Measurements from ENCODE around the gene TSPAN10.
"Not testable (repeated sequence)": the region's sequence is repeated elsewhere in the genome, so short reads cannot be mapped to it uniquely, and the experiment has no call there.

The TSPAN10 gene

DNA sequence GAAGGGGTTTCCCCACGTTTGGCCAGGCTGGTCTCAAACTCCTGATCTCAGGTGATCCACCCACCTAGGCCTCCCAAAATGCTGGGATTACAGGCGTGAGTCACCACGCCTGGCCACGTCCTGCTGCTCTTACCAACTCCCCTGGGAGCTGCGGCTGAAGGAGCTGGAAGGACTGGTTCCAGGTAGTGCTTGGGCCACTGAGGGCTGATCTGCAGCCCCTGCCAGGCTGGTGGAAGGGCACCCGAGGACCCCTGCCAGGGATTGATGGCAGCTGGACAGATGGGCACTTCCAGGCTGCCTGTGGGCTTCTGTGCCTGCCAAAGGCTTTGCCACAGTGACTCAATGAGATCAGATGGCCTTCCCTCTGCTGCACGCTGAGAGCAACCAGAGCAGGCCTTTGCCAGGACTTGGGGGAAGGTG is 27.1 kb downstream of the TSPAN10 start:
- DNase-seq (ENCODE audit: low spot score) = no peak

- DNase-seq (ENCODE audit: low spot score) = peak; percentile 24
These were observed 28.5 kb downstream of the TSPAN10 start for GRCh38 chr17:81665205-81666091.

- peak; percentile 46 for DNase-seq (ENCODE audit: low spot score)
These were observed 29.0 kb downstream of the TSPAN10 start for GRCh38 chr17:81666092-81666341.

DNA sequence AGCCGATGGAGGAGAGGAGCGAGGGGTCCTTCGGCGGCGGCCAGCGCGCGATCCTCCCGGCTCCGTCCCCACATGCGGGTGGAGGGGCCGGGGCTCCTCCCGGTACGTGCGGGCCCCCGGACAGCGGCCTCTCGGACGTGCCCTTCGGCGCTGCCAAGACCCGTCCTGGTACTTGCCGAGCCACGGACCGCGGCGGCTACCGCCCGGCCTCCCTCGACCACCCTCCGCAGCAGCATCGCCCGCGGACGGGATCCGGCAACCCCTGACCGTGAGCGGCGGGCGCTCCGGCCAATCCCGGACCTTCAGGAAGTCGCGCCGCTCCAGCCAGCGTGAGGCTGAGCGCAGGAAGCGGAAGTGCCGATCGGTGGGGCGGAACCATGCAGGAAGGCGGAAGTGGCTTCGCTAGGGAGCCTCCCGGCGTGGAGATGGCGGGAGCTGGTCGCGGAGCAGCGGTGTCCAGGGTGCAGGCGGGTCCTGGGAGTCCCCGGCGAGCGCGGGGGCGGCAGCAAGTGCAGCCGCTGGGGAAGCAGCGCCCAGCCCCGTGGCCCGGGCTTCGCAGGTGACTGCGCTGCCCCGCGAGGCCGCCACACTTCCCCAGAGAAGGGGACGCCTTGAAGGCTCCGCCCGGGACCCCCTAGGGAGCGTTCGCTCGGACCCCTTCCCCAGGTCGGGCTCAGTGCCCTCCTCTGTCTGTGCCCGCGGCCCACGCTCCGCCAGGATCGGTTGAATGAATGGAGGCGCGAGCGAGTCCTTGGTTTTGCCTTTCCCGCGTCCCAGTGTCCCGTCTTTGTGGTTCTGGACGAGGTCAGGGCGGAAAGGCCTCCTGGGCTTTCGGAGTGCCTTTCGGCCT is 29.6 kb downstream of the TSPAN10 start, which contains the start of the genes CCDC137 and OXLD1:
Gene CCDC137, plus strand, starts transcription at position 396 of the 850 bp plus-strand sequence. Its CDS starts 30 bp downstream, at position 426.
Gene OXLD1, minus strand, starts transcription at position 264 of the 850 bp plus-strand sequence. Its CDS starts 28 bp downstream, at position 236.
- peak; percentile 92 for DNase-seq (ENCODE audit: low spot score)

DNA sequence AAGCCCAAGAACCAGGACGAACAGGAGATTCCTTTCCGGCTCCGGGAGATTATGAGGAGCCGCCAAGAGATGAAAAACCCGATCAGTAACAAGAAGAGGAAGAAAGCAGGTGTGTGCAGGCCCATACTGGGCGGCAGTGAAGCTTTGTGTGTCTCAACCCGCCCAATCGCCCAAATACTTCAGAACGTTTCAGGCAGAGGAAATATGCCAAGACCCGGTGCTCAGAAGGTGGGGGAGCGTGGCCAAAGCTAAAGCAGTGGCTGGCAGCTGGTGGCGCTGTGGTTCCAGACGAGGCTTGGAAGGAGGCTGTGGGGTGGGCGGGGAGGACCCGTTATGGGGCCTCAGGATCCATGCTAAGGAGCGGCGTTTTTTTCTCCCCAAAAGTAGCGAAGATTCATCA is 30.8 kb downstream of the TSPAN10 start:
- no peak for DNase-seq (ENCODE audit: low spot score)

DNA sequence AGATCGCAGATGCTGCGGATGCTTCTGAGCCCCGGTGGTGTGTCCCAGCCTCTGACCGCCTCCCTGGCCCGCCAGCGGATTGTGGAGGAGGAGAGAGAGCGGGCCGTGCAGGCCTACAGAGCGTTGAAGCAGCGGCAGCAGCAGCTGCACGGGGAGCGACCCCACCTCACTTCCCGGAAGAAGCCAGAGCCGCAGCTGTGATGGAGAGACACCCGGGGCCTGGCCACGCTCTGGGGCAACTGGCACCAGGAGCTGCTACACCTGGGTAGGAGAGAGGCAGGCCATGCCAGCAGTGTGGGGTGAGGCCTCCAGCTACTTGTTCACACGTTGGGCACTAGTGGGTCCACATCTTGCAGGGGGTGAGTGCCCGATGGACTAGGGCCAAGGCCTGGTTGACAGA is 35.5 kb downstream of the TSPAN10 start:
- DNase-seq (ENCODE audit: low spot score) = no peak

DNA sequence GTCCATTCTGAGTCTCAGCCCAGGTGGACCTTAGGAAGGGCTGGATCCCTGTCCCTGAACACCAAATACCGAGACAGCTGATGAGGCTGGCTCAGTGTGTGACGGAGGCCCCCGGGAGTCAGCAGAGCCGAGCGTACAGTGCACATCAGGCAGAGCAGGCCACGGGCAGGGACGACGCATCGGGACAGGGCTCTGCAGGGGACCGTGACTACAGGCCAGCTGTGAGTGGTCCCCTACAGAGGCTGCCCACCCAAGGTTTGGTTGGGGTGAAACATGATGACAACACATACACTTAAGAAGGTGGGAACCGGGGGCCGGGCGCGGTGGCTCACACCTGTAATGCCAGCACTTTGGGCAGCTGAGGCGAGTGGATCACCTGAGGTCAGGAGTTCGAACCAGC is 36.0 kb downstream of the TSPAN10 start:
- DNase-seq (ENCODE audit: low spot score) = no peak

- no peak for DNase-seq (ENCODE audit: low spot score)
These were observed 36.7 kb downstream of the TSPAN10 start for GRCh38 chr17:81673561-81674258.

DNA sequence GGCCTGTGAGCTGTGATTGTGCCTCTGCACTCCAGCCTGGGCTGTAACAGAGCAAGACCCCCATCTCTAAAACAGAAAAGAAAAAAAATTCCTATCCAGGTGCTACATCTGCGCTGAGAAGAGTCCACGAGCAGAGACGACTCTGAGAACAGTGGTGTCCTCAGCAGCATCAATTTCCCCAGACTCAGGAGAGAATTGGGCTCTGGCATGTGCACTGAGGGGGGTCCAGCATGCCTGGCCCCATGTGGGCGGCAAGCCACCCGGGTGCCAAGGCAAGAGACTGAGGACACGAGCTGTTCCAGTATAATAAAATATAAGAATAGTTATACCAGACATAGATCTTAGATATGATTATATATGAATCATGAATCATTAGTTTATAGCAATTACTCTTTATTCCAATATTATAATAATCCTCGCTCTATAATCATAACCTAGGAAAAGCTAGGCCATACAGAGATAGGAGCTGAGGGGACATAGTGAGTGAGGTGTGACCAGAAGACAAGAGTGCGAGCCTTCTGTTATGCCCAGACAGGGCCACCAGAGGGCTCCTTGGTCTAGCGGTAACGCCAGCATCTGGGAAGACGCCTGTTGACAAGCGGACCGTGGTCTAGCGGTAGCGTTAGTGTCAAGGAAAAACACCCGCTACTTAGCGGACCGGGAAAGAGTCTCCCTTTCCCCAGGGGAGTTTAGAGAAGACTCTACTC is 38.7 kb downstream of the TSPAN10 start:
- not testable (repeated sequence) for DNase-seq (ENCODE audit: low spot score)

- no peak for DNase-seq (ENCODE audit: low spot score)
These were observed 39.9 kb downstream of the TSPAN10 start for GRCh38 chr17:81676906-81677305.

- DNase-seq (ENCODE audit: low spot score) = no peak
These were observed 43.2 kb downstream of the TSPAN10 start for GRCh38 chr17:81680150-81680549.

DNA sequence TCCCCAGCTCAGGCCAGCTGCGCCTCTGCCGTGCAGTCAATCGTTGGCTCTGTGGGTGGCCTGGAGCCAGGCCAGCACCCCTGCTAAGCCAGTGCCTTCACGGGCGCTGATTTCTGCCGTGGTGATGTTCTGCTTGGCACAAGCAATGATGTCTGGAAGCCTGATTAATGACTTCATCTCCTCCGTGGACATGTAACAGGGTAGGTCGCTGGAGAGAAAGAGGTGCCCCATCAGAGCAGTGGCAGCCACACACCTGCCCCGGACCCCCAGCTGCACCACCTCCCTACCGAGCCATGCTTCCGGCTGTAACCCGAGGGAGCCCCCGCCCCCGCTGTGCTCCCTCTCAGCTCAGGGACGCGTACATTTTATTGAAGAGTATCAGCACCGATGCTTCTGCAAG is 44.7 kb downstream of the TSPAN10 start:
- DNase-seq (ENCODE audit: low spot score) = no peak

DNA sequence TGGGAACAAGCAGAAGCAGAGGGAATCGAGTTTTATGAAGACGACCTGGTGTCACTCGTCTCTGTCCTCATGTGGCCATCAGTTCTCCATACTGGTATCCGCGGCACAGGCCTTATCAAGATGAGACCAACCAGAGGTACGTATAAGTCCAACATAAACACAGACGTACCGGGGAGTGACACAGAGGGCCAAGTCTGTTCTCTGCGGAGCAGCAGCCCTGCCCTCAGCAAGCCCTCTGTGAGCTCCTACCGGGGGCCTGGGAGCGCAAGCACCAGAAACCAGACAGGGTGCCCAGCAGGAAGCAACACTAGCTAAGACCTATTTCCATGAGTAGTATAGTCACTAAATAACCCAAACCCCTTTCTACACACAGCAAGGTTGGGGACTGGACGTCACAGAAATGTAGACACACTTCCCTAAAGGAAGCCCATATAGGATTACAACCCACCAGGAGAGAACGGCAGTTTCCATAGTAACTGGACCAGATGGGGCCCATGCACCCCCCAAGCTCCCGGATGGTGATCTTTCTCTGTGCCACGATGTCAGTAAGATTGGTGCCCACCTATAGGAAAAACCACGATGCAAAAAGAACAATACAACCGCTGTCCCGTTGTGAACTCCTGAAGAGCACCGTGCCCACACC is 45.7 kb downstream of the TSPAN10 start:
- DNase-seq (ENCODE audit: low spot score) = no peak

GRCh38 chr17:81683208-81683583 is 46.2 kb downstream of the TSPAN10 start:
- no peak for DNase-seq (ENCODE audit: low spot score)

- peak; percentile 99 for DNase-seq (ENCODE audit: low spot score)
These were observed 46.8 kb downstream of the TSPAN10 start, which contains the start of the genes ARL16 and HGS for GRCh38 chr17:81683584-81684441. Gene ARL16 (minus strand): TSS chr17:81683797. CDS start chr17:81683753, 44 bp downstream. Gene HGS (plus strand): TSS chr17:81684011. CDS start chr17:81684067, 56 bp downstream.

DNA sequence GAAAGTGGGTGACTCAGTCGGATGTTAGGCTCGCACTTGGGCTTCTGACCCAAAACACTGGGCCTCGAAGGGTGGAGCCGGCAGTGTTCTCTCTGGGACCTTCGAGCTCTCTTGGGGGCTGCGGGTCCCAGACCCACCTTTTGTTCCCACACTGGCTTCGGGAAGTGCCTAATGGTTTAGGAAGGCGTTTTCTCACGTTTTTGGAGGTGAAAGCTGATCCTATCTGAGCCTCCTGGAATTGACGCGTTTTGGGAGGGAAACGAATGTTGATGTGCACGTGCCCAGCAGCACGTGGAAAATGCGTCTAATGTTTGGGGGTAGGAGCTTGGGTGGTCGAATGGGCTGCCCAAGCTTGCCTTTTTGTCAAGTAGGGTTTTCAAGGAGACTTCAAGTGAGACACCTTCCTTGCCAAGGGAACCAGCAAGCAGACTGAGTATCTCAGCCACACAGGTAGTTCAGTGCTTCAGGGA is 47.5 kb downstream of the TSPAN10 start:
- DNase-seq (ENCODE audit: low spot score) = no peak

DNA sequence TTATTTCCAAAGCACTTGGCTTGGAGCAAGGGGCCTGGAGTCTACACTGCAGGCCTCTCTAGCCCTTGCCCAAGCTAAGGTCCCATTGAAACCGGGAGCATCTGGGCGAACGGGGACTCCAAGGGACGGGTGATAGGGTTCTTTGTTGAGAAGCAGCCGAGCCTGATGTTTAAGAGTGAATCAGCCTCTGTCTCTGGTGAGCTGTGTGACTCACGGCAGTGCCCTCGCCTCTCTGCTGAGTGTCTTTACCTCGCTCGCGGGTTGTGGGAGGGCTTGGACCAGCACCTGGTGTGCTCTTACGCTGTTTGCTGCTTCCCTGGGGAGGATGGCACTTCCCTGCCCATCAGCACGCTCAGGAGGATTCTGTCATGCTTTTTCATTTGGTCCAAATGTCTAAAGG is 48.1 kb downstream of the TSPAN10 start:
- peak; percentile 62 for DNase-seq (ENCODE audit: low spot score)

- DNase-seq (ENCODE audit: low spot score) = no peak
These were observed 49.6 kb downstream of the TSPAN10 start for GRCh38 chr17:81686614-81687013.

DNA sequence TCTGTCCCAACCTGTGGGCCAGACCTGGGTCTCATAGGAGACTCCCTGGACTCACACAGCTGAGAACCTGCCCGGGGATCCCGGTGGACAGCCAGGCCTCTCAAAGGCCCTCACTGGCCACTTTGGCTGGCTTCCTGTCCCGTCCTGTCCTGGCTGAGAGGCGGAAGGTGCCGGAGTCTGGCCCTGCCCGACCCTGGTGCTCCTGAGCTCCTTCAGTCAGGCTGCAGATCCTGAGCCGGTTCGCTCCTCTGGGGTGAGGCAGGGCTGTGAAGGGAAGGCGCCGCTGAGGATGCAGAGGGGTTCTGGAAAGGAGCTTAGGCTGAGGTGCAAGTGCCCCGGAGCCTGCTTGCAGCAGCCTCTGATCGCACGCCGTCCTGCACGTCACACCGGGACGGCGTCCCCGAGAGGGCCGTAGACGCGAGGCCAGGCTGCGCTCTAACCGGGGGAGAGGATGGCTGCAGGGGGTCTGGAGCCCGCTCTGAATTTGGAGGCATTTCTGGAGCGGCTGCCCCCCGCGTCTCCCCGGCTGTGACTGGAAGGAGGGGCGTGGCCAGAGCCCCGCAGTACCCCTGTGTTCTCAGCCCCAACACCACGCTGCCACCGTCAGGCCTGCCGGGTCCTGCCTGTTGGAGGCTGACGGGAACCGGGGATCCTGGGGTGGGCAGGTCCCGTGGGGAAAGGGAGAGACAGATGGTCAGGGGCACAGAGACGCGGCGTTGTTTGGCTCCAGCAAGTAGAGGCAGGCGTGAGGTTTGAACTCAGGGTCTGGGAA is 51.0 kb downstream of the TSPAN10 start:
- no peak for DNase-seq (ENCODE audit: low spot score)
